ENCODE results near the gene ATPAF1.
A peak's percentile ranks its signal among the peaks of the same experiment; 100 is the strongest.

The ATPAF1 gene

DNA sequence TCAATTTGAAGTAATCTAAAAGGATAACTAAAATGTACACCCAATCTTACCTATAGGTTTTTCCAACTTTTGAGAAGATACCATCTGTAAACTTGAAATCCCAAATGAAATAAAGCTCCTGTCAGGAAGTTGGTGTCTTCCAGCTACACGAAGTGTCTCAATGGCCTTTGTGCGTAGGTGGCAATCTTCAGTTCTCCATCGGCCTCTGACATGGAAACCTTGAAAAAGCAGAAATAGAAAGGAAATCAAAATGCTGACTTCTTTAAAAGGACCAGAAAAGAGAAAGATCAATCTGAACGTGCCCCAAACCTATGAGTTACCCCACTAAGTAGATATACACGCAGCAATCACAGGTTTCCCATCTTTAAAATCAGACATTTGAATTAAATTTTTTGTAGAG, 74.1 kb downstream of the ATPAF1 start:
- Histone ChIP-seq H3K4me1 (ENCODE audit: control extremely low read depth in 1 of 4, control insufficient read depth in 4 of 4, insufficient read depth in 4 of 4, low read length in 3 of 4) (peaks cover 8 to 22% (median 15%) of the 10 kb centered on the region in 4 experiments), H3K9me3 (ENCODE audit: control extremely low read depth in 1 of 5, control insufficient read depth in 4 of 5, insufficient read depth in 2 of 5, low read depth in 1 of 5, low read length in 4 of 5) (peaks cover 0 to 6% (median 0%) of the 10 kb centered on the region in 5 experiments), H3K4me3 (ENCODE audit: control insufficient read depth in 1 of 7, extremely low read depth in 1 of 7, insufficient read depth in 4 of 7, low read depth in 2 of 7, low read length in 6 of 7) (peak overlapping the region in 1 of 7 experiments; percentile 8), H3K27ac (ENCODE audit: insufficient read depth in 1 of 2, low read depth in 1 of 2, low read length in 2 of 2, poor library complexity in 1 of 2, severe bottlenecking in 2 of 2) (no peak overlapping the region), H3K36me3 (ENCODE audit: control insufficient read depth in 4 of 4, insufficient read depth in 4 of 4, low read length in 3 of 4) (peaks cover 12 to 43% (median 34%) of the 10 kb centered on the region in 4 experiments), H3K27me3 (replicated peaks in 2 of 5; ENCODE audit: control insufficient read depth in 4 of 5, insufficient read depth in 5 of 5, low read length in 4 of 5) (no peaks in the 10 kb centered on the region)
- no peak for DNase-seq
- POLR2A ChIA-PET, result interaction anchor here (0.6 kb wide), 1 partner anchor 83 kb away, joined by 4 read pairs; no protein-coding TSS in a partner anchor
- CTCF ChIA-PET, result no interaction called here
- 100% methylated on average over 3 of the region's 5 CpGs for WGBS (ENCODE audit: insufficient coverage)

DNA sequence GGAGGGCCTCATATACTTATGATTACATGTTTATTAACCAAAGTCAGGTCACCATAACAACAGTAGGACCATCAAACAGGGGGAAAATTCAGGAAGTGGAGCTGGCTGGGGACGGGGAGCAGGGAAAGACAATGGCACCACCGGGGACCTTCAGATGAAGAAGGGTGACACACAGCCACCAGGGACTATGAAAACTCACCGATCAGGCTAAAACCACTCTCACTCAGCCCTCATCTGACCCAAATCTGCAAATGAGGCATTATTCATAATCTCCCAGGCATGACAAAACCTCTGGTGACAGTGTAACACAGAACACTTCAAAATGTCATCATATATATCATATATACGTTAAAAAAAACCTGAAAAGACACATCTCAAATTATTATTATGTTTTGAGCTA, 75.3 kb downstream of the ATPAF1 start:
- no peak for DNase-seq
- Histone ChIP-seq H3K4me1 (ENCODE audit: control extremely low read depth in 1 of 4, control insufficient read depth in 4 of 4, insufficient read depth in 4 of 4, low read length in 3 of 4) (peaks cover 8 to 22% (median 15%) of the 10 kb centered on the region in 4 experiments), H3K27ac (ENCODE audit: insufficient read depth in 1 of 2, low read depth in 1 of 2, low read length in 2 of 2, poor library complexity in 1 of 2, severe bottlenecking in 2 of 2) (no peak overlapping the region), H3K36me3 (ENCODE audit: control insufficient read depth in 4 of 4, insufficient read depth in 4 of 4, low read length in 3 of 4) (peaks cover 13 to 47% (median 36%) of the 10 kb centered on the region in 4 experiments), H3K4me3 (ENCODE audit: control insufficient read depth in 1 of 7, extremely low read depth in 1 of 7, insufficient read depth in 4 of 7, low read depth in 2 of 7, low read length in 6 of 7) (no peak overlapping the region), H3K27me3 (replicated peaks in 2 of 5; ENCODE audit: control insufficient read depth in 4 of 5, insufficient read depth in 5 of 5, low read length in 4 of 5) (no peaks in the 10 kb centered on the region), H3K9me3 (ENCODE audit: control extremely low read depth in 1 of 5, control insufficient read depth in 4 of 5, insufficient read depth in 2 of 5, low read depth in 1 of 5, low read length in 4 of 5) (peaks cover 0 to 8% (median 0%) of the 10 kb centered on the region in 5 experiments)
- 100% methylated on average over 2 of the region's 4 CpGs for WGBS (ENCODE audit: insufficient coverage)
- ChIA-PET CTCF (no interaction called here), POLR2A (no interaction called here)

DNA sequence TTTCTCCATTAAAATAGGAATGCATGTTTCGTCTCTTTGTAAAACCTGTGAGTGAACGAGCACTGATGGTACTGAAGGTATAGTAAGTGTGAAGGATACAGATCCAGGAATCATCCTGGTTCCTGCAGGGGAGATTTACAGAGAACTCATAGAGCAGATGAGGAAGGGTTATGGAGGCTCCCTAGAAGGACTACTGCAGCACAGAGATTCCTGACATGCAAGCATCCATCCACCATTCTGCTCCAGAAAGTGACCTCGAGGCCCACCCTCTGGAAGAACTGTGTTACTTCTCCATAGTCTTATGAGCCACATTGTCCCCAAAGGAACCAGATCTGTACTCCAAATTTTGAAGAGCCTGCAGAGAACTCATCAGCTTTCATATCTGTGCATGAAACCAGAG, 78.6 kb downstream of the ATPAF1 start:
- H3K27ac ChIP-seq (ENCODE audit: insufficient read depth in 1 of 2, low read depth in 1 of 2, low read length in 2 of 2, poor library complexity in 1 of 2, severe bottlenecking in 2 of 2), result no peak overlapping the region
- H3K4me1 ChIP-seq (ENCODE audit: control extremely low read depth in 1 of 4, control insufficient read depth in 4 of 4, insufficient read depth in 4 of 4, low read length in 3 of 4), result peaks cover 0 to 9% (median 6%) of the 10 kb centered on the region in 4 experiments
- H3K27me3 ChIP-seq (replicated peaks in 2 of 5; ENCODE audit: control insufficient read depth in 4 of 5, insufficient read depth in 5 of 5, low read length in 4 of 5), result no peaks in the 10 kb centered on the region
- ChIA-PET POLR2A (interaction anchor here (1.2 kb wide), 1 partner anchor 17 kb away, joined by 6 read pairs; no protein-coding TSS in a partner anchor), CTCF (interaction anchor here (0.6 to 3.1 kb wide), 3 partner anchors 8 to 61 kb away, joined by 3 to 16 read pairs (median 3); partner anchors contain the start of gene MKNK1)
- WGBS (ENCODE audit: insufficient coverage), result 100% methylated on average over 3 of the region's 3 CpGs
- peaks cover 0 to 8% (median 0%) of the 10 kb centered on the region in 5 experiments for H3K9me3 ChIP-seq (ENCODE audit: control extremely low read depth in 1 of 5, control insufficient read depth in 4 of 5, insufficient read depth in 2 of 5, low read depth in 1 of 5, low read length in 4 of 5)
- no peak for DNase-seq
- peaks cover 16 to 63% (median 47%) of the 10 kb centered on the region in 4 experiments for H3K36me3 ChIP-seq (ENCODE audit: control insufficient read depth in 4 of 4, insufficient read depth in 4 of 4, low read length in 3 of 4)
- no peak overlapping the region for H3K4me3 ChIP-seq (ENCODE audit: control insufficient read depth in 1 of 7, extremely low read depth in 1 of 7, insufficient read depth in 4 of 7, low read depth in 2 of 7, low read length in 6 of 7)

DNA sequence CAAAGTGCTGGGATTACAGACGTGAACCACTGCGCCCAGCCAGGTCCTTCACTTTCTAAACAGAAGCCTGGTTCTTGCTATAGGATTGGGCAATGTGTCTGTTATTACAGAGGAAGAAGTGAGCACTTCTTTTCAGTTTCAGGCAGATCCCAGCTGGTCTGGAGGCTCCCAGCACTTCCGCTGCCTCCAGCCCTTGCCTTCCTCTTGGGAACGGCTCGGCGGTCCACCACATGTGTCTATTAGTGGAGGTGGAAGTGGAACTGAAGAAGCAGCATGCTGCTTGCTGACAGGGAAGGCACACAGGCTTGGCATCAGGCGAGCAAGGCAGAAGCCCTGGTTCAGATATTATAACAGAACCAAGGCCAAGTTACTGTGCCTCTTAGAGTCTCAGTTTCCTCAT, 81.1 kb downstream of the ATPAF1 start:
- no peak overlapping the region for H3K4me3 ChIP-seq (ENCODE audit: control insufficient read depth in 1 of 7, extremely low read depth in 1 of 7, insufficient read depth in 4 of 7, low read depth in 2 of 7, low read length in 6 of 7)
- ChIA-PET CTCF (no interaction called here), POLR2A (no interaction called here)
- H3K27ac ChIP-seq (ENCODE audit: insufficient read depth in 1 of 2, low read depth in 1 of 2, low read length in 2 of 2, poor library complexity in 1 of 2, severe bottlenecking in 2 of 2), result no peak overlapping the region
- H3K36me3 ChIP-seq (ENCODE audit: control insufficient read depth in 4 of 4, insufficient read depth in 4 of 4, low read length in 3 of 4), result peaks cover 19 to 68% (median 39%) of the 10 kb centered on the region in 4 experiments
- H3K9me3 ChIP-seq (ENCODE audit: control extremely low read depth in 1 of 5, control insufficient read depth in 4 of 5, insufficient read depth in 2 of 5, low read depth in 1 of 5, low read length in 4 of 5), result peaks cover 0 to 8% (median 0%) of the 10 kb centered on the region in 5 experiments
- no peak for DNase-seq
- H3K27me3 ChIP-seq (replicated peaks in 2 of 5; ENCODE audit: control insufficient read depth in 4 of 5, insufficient read depth in 5 of 5, low read length in 4 of 5), result no peaks in the 10 kb centered on the region
- 100% methylated on average over 7 of the region's 7 CpGs for WGBS (ENCODE audit: insufficient coverage)
- H3K4me1 ChIP-seq (ENCODE audit: control extremely low read depth in 1 of 4, control insufficient read depth in 4 of 4, insufficient read depth in 4 of 4, low read length in 3 of 4), result peaks cover 0 to 22% (median 15%) of the 10 kb centered on the region in 4 experiments

DNA sequence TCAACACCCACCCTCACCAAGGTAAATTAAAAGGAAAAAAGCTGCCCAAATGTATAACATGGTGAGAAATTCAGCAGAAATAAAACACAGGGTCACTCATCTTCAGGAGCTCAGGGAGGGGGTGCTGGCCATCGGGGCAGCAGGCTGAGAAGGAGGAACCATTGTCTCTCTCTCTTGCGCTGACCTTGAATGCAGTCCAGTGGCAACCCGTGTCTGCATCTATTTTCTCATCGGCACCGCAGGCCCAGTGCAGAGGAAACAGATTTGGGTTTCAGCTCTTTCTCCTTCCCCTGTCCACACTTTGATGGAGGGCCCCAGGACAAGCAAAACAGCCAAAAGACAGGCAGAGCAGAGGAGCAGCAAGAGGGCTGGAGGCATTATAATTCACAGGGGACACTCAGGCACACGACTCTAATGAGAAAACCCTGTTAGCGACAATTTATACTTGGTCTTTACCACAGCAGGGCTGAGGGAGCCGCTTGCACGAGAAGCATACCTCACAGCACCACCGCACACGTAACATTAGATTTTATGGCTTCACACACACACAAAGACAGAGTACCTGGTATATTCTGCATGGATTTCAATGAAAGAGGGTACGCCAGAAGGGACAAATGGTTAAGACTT, 82.7 kb downstream of the ATPAF1 start:
- WGBS (ENCODE audit: insufficient coverage), result 95% methylated on average over 10 of the region's 12 CpGs
- peaks cover 10 to 52% (median 26%) of the 10 kb centered on the region in 4 experiments for H3K36me3 ChIP-seq (ENCODE audit: control insufficient read depth in 4 of 4, insufficient read depth in 4 of 4, low read length in 3 of 4)

DNA sequence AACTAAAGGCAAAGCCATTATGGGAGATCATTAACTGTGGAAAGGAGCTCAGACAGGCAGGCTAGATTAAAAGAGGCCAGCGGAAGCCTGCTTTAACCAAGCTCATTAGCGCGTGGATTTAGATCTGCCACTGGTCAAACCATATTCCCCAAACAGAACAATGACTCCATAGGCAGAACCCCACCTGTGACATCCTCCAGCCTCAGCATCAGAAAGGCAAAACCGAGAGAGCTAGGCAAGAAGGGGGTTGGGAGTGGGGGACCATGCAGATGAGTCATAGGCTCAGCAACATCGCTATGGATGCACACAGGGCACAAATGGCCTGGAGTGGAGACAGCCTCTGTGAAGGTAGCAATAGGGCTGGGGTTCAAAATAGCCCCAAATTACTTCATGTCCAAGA, 84.7 kb downstream of the ATPAF1 start:
- peaks cover 4 to 51% (median 32%) of the 10 kb centered on the region in 4 experiments for H3K4me1 ChIP-seq (ENCODE audit: control extremely low read depth in 1 of 4, control insufficient read depth in 4 of 4, insufficient read depth in 4 of 4, low read length in 3 of 4)
- no peaks in the 10 kb centered on the region for H3K9me3 ChIP-seq (ENCODE audit: control extremely low read depth in 1 of 5, control insufficient read depth in 4 of 5, insufficient read depth in 2 of 5, low read depth in 1 of 5, low read length in 4 of 5)
- ChIA-PET POLR2A (no interaction called here), CTCF (interaction anchor here (1.4 to 4.4 kb wide), 3 partner anchors 7 to 49 kb away, joined by 3 to 16 read pairs (median 8); partner anchors contain the start of gene MKNK1)
- WGBS (ENCODE audit: insufficient coverage), result 93% methylated on average over 2 of the region's 5 CpGs
- H3K27ac ChIP-seq (ENCODE audit: insufficient read depth in 1 of 2, low read depth in 1 of 2, low read length in 2 of 2, poor library complexity in 1 of 2, severe bottlenecking in 2 of 2), result no peak overlapping the region
- no peak overlapping the region for H3K4me3 ChIP-seq (ENCODE audit: control insufficient read depth in 1 of 7, extremely low read depth in 1 of 7, insufficient read depth in 4 of 7, low read depth in 2 of 7, low read length in 6 of 7)
- DNase-seq, result no peak
- H3K36me3 ChIP-seq (ENCODE audit: control insufficient read depth in 4 of 4, insufficient read depth in 4 of 4, low read length in 3 of 4), result peaks cover 6 to 44% (median 17%) of the 10 kb centered on the region in 4 experiments
- H3K27me3 ChIP-seq (replicated peaks in 2 of 5; ENCODE audit: control insufficient read depth in 4 of 5, insufficient read depth in 5 of 5, low read length in 4 of 5), result no peaks in the 10 kb centered on the region

More for the DNA sequence above, 82.7 kb downstream of the ATPAF1 start:
- no peak overlapping the region for H3K27ac ChIP-seq (ENCODE audit: insufficient read depth in 1 of 2, low read depth in 1 of 2, low read length in 2 of 2, poor library complexity in 1 of 2, severe bottlenecking in 2 of 2)
- CTCF ChIA-PET, result no interaction called here
- peaks cover 0 to 8% (median 0%) of the 10 kb centered on the region in 5 experiments for H3K9me3 ChIP-seq (ENCODE audit: control extremely low read depth in 1 of 5, control insufficient read depth in 4 of 5, insufficient read depth in 2 of 5, low read depth in 1 of 5, low read length in 4 of 5)
- H3K4me3 ChIP-seq (ENCODE audit: control insufficient read depth in 1 of 7, extremely low read depth in 1 of 7, insufficient read depth in 4 of 7, low read depth in 2 of 7, low read length in 6 of 7), result no peak overlapping the region
- POLR2A ChIA-PET, result no interaction called here
- no peak for DNase-seq
- no peaks in the 10 kb centered on the region for H3K27me3 ChIP-seq (replicated peaks in 2 of 5; ENCODE audit: control insufficient read depth in 4 of 5, insufficient read depth in 5 of 5, low read length in 4 of 5)
- peaks cover 4 to 38% (median 29%) of the 10 kb centered on the region in 4 experiments for H3K4me1 ChIP-seq (ENCODE audit: control extremely low read depth in 1 of 4, control insufficient read depth in 4 of 4, insufficient read depth in 4 of 4, low read length in 3 of 4)

DNA sequence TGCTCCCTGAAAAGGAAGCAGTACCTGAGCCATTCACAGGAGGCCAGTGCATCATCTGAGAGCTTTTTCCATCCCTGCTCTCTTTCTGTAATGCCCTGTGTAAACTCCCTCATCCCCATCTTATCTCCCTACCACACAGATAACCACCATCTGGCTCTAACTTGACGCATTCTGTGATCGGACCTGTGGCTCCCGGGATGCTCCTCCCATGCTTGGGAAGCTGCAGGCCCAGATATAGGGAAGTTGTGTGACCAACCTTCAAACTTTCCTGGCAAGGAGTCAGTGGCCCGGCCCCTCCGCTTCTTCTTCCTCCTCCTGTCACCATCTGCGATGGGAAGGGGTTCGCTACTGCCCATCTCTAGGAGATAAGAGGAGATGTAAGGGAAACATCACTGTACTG, 85.2 kb downstream of the ATPAF1 start:
- Histone ChIP-seq H3K9me3 (ENCODE audit: control extremely low read depth in 1 of 5, control insufficient read depth in 4 of 5, insufficient read depth in 2 of 5, low read depth in 1 of 5, low read length in 4 of 5) (no peaks in the 10 kb centered on the region), H3K4me1 (ENCODE audit: control extremely low read depth in 1 of 4, control insufficient read depth in 4 of 4, insufficient read depth in 4 of 4, low read length in 3 of 4) (peaks cover 4 to 51% (median 32%) of the 10 kb centered on the region in 4 experiments), H3K36me3 (ENCODE audit: control insufficient read depth in 4 of 4, insufficient read depth in 4 of 4, low read length in 3 of 4) (peaks cover 6 to 49% (median 18%) of the 10 kb centered on the region in 4 experiments), H3K27me3 (replicated peaks in 2 of 5; ENCODE audit: control insufficient read depth in 4 of 5, insufficient read depth in 5 of 5, low read length in 4 of 5) (no peaks in the 10 kb centered on the region), H3K27ac (ENCODE audit: insufficient read depth in 1 of 2, low read depth in 1 of 2, low read length in 2 of 2, poor library complexity in 1 of 2, severe bottlenecking in 2 of 2) (no peak overlapping the region), H3K4me3 (ENCODE audit: control insufficient read depth in 1 of 7, extremely low read depth in 1 of 7, insufficient read depth in 4 of 7, low read depth in 2 of 7, low read length in 6 of 7) (no peak overlapping the region)
- POLR2A ChIA-PET, result no interaction called here
- DNase-seq, result no peak
- 96% methylated on average over 3 of the region's 7 CpGs for WGBS (ENCODE audit: insufficient coverage)
- CTCF ChIA-PET, result interaction anchor here (1.0 to 4.4 kb wide), 4 partner anchors 7 to 48 kb away, joined by 3 to 16 read pairs (median 4); partner anchors contain the start of gene MKNK1
